ENCODE data around the gene SNX3.

Gene SNX3

DNA sequence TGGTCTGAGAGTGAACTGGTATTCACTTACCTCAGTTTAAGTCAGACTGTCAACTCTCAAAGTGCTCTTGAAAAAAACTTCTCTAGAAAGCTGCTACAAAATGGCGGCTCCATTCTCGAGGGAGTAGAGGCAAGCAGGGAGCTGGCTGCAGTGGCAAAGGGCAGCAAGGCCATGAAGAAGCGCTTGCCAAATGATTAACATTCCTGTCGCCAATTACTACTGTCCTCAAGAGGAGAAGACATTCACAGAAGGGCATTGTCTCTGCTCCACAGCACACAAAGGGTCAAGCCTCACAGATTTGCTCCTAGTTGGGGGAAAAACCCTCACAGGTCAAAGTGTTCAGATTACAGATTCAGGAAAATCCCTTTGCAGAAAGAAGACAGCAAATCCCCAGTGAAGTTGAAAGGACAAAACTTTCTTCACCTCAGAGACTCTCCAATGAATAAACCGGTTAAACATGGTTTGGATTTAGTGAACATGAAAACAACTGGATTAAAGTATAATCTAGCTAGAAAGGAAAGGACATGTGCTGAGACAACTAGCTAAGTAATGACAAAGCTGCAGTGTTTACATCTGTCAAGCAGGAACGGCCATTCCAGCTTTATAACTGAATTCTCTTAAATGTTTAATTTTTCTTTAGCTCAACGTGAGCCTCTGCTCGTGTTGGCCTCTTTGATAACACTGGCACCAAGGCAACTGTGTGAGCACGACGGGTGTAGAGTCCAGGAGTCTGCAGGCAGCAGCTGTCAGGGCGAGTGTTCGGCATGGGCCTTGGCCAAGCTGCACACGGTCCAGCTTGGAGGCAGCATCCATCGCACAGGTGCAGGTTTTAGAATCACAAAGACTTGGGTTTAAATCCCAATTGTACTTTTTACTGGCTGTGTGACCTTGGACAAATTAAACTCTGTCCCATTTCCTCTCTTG, 57.4 kb downstream of the SNX3 start:
- DNase-seq: no peak

DNA sequence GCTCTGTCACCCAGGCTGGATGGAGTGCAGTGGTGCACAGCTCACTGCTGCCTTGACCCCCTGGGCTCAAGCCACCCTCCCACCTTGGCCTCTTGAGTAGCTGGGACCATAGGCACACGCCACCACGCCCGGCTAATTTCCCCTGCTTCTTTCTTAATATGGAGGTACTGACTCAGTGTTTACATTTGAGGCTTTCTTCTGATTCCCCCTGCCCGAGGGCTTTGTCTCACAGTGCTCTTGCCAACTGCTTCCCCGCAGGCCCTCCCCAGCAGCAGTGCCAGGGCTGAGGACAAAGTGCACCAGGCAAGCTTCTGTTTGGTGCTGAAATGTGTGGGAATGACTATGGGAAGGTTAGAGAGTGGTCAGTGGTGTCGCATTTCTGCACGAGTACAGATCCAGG, 60.2 kb downstream of the SNX3 start:
- DNase-seq: no peak

DNA sequence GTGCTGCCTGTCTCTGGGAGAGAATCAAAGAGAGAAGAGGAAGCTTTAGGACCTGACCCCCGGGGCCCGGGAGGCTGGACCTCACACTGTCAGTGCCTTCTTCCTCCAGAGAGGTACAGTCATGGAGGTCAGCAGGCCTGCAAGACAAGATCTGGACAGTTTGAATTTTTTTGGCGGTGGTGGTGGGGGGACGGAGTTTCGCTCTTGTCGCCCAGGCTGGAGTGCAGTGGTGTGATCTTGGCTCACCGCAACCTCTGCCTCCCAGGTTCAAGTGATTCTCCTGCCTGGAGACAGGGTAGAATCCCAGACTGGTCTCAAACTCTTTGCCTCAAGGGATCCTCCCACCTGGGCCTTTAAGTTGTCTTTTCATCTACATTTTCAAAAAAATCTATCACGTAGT, 60.7 kb downstream of the SNX3 start:
- DNase-seq: no peak

DNA sequence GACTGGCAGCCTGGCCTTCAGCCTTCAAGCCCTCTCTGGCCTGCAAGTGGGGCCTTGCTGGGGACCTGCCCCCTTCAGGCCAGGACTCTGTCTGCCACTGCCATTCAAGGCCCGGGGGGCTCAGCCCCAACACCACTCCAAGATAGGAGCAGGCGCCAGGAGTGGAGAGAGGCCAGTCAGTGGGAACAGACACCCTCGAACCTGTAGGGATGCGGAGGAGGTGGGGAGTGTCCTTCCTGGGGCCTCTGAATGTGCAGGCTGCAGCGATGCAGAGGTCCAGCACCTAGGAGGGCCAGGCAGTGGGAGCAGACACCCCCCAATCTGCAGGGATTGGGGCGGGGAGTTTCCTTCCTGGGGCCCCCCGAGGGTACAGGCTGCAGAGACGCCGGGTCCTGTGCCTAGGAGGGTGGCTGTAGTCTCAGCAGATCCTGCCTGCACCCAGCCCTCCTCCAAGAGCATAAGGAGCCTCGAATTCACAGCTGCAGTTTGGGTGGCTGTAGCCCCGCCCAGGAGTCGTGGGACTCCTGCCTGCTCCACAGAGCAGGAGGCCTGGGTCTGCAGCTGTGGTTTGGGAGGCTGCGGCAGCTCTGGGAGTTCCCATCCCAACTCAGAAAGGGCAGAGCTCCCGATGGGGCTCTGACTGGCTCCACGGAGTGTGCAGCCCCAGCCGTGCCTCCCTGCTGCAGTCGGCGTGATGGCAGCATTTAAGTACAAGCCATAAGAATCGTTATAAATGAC, 61.9 kb downstream of the SNX3 start:
- no peak for DNase-seq

DNA sequence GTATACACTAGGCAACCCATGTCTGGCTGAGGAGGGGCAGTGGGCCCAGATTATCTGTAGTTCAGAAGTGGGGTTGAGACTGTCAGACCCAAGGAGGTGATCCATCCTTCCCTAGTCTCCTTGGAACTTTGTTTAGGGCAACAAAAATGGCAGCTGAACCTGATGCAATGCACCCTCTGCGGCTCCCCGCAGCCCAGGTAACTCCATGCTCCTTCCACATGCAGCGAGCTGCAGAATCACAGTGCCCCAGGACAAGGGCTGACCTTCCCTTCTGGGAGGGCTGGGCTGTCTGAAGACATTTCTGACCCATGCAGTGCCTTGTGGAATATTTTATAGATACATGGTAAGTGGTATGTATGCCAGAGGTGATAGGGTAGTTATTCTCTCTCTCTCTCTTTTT, 65.6 kb downstream of the SNX3 start:
- DNase-seq: no peak

DNA sequence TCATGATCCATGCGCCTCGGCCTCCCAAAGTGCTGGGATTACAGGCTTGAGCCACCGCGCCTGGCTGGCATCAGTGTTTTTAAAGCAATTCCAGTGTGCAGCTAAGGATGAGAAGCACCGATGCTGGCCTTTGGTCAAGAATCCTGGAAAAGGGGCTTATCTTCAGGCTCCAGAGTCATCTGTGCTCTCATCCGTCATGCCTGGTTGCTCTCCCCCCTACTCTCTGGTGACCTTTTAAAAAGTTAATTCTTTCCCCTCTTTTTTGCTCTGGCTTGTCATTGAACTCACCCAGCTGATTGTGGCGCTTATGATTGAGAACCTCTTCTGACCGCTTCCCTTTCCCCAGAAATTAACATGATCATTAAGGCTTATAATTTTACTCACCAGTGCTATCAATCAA, 66.3 kb downstream of the SNX3 start:
- no peak for DNase-seq

DNA sequence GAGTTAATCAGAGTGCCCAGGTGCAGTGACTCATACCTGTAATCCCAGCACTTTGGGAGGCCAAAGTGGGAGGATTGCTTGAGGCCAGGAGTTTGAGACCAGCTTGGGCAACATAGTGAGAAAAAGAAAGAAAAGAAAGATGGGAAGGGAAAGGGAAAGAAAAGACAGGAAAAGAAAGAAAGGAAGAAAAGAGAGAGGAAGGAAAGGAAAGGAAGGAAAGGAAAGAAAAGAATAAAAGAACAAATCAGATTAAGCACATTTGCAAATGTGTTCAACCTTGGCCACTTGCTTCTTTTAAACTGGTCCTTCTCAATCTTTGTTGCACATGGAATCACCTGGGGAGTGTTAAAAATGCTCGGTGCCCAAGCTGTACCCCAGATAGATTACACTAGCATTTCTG, 67.0 kb downstream of the SNX3 start:
- DNase-seq: no peak

DNA sequence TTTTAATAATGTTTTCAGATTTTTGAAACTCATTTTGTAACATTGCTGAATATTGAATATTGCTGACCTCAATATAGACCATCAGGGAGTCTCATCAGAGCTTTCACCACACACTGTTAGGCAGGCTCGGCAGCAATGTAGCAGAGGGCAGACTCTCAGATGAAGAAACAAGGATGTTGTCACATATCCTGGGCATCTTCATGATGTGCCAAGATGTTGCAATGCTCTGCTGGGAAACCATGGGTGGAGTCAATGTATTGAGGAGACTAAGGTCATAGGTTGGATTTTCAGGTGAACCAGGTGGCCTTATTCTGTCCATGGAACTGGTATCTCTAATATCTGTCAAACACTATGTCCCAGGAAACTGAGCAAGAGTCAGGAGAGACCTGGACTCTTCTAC, 67.7 kb downstream of the SNX3 start:
- no peak for DNase-seq

DNA sequence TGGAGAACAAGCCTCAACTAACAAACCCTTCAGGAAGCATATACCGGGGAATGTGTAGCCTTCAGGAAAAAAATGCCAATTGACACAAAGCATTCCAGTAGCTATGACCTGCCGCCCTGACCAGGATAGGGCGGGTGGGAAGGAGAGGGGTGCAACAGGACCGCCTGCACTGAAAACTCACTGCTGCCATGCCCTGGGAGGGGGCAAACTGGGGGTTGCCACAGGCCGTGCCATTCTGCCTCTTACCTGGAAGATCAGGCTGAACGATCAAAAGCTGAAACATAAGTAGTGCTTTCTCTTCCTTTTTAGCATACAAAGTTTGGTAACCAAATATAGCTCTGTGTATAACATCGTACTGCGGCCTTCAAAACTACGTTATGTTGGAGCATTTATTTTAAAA, 73.3 kb downstream of the SNX3 start:
- DNase-seq: no peak

DNA sequence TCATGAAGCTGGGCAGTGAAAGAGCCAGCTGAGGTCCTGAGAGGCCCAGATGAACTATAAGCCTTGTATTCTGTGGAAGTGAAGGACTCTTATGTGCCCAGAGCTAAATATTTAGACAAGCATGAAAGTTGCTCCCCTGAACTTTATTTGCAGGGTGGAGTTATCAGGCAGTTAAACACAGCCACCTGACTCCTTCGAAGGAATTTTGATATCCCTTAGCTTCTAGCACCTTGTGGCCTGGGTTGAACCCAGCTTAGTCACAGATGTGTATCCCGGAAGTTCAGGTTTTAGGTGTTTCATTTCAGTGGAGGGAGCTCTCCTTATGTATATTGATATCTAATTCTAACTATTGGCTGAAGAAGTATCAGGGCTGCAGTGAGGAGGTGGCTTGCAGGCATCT, 74.6 kb downstream of the SNX3 start:
- no peak for DNase-seq

DNA sequence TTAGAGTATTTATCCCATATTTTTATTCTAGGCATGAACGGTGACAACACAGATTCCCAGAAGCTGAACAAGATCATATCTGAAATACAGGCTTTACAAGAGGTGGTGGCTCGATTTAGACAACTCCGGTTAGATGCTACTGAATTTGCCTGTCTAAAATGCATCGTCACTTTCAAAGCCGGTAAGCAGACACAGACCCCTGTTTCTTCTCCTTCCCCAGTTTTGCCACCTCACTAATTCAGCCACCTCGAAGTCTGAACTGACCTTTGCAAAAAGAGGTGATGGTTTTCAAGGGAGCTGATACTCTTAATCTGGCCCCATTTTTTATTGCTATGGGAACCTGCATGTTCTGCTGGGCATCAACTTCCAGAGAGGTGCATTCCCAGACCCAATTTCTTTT, 80.1 kb downstream of the SNX3 start:
- DNase-seq: no peak

DNA sequence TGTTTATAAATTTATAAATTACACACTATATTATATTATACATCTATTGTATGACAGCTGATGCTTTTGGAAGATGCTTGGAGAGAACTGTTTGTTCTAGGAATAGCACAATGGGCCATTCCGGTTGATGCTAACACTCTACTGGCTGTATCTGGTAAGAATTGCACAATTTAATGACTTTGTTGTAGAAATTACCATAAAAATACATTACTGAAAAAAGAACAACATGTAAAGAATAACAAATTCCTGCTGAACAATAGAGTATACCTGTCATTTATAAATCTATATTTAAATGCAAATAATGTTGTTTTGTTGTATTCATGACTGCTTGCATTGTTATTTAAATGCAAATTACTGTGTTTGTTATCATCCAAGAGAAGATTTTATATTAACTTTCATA, 80.6 kb downstream of the SNX3 start:
- no peak for DNase-seq

DNA sequence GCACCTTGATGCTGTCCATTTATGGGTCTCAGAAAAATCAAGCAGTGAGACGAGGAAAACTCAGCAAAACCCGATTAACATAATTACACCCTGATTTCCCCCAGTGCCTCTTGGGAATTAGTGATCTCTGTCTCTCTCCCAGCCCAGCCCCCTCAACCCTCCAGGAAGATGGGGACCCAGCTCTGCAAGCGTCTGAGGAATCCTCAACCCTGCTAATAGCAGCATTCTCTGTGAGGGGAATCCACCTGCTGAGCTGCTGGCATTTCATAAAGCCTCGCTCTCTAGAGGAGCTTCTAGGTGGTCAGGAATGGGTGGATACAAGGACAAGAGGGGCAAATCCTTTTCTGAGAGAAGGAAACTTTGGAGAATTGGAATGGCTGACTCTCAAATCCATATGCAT, 81.1 kb downstream of the SNX3 start:
- no peak for DNase-seq

DNA sequence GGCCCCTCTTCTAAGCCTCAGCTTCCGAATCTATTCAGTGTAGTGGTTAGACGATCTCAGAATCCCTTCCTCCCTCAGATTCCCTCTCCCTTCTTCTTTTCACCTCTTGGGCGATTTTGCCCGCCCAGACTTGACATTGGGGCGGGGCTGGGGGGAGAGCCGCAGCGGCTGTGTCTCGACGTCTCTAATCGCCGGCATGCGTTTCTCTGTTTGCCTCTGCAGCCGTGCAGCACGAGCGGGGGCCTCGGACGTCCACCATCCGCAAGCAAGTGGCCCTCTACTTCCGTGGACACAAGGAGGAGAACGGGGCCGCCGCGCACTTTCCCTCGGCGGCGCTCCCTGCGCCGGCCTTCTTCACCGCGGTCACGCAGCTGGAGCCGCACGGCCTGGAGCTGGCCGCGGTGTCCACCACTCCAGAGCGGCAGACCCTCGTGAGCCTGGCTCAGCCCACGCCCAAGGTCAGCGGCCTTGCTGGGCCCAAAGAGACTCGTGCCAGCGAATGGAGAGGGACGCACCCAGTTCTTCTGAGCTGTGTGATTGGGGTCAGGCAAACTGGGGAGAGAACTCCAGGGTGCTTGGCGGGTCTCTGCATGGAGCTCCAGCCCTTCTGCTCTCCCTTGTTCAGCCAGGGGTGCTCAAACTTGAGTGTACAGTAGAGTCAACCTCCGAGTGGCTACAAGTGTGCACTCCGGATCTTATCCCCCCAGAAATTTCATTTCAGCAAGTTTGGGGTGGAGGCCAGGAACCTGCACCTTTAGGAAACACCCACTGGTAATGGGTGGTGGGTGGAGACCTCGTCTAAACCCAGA, 84.4 kb downstream of the SNX3 start:
- no peak for DNase-seq

DNA sequence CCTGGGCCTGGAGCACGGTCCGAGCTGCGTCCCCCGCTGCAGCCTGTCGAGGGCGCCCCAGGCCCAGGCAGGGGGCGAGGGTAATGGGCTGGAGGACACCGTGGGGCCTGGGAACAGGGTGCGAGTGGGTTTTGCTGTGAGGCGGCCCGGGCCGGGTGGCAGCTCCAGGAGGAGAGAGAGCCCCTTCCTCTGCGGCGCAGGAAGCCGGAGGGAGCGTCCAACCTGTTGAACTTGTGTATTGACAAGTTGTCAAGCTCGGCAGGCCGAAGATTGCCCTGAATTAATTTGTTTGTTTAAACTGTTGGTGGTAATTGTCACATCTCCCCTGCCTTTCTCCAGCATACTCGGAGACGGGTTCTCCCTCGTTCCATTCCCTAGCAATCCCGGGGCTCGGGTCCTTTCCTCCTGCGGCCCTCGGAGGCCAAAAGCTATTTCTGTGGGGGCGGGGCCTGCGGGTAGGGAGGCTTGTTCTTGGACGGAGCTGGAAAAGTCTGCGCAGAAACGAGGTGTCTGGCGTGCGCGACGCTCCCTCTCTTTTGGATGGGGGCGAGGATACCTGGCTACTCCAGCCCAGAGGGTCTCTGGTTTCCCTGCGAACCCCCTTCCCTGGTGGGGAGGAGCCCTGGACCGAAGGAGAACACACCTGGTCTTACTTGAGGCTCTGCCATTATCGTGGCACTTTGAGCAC, 85.1 kb downstream of the SNX3 start:
- no peak for DNase-seq

DNA sequence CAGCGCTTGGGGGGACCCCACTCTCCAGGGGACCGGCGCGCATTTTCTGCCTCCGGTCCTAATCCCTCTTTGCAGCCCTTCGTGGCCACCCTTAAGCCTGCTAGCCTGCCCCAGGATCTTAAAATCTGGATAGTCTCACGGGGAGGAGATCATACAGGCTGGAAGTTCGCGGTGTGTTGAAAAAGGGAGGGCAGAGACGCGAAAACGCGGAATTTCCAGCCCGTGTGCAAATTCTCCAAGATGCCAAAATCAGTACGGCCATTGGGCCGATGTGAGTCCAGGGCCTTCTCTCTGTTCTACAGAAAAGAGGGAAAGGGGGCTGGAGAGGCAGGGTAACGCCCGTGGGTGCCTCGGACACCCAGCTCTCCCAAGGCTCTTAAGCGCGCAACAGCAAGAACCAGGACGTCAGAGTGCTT, 85.7 kb downstream of the SNX3 start:
- DNase-seq: no peak

DNA sequence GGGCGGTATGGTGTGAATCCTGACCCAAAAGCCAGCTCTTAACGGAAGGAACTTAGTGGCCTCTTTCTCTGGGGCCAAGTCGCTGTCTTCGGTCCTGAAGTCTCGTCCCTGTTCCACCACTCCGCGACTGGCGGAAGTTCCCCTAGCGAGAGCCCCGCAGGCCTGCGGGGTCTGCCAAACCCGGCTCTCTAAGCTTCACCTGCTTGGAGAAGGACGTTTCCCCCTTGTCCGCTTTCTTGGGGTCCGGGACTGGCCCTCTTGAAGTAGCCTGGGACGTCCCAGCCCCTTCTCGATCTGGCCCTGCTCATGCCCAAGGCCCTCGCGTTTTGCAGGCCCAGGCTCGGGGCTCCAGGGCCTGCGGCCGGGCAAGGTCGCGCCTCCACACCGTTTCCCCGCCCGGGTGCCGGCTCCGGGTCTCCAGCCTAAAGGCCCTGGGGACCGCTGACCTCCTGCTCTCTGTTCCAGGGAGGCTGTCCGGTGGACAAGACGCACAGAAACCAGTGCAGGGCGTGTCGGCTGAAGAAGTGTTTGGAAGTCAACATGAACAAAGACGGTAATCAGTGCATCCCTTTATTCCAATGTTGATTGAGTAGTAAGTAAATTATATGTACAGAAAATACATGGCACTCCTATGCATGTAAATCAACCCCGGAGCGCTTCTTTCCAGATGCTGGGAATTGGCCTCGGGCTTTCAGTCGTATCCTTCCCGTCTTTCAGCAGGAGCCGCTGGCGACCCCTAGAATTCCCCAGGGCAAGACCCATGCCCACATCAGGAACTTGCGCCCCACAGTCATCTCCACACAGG, 86.3 kb downstream of the SNX3 start:
- DNase-seq: no peak

DNA sequence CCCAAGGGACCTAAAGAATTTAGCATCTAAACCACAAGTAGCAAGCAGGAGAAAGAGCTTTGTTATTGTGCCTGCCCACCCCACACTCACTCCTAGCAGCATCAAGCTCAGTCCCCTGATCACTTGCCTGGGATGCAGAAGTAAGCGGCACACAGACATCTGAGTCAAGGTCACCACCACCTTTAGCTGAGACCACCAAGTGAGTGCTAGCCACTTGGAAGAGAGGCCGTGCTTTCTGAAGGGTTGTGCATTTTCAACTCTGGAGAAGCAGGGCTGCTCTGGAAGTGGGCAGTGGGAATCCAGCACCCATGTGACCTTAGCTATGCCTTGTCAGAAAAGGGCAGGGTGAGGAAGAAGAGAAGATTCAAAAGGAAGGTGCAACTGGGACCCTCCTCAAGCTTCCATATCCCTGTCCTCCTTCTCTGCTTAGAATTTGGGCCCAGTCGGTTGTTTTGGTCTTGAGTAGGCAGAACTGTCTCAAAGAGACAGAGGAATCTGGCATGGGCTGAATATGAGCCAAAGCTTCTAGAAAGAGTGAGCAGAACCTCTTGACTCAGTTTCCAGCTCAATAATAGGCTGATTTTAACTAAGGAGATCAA, 88.8 kb downstream of the SNX3 start:
- DNase-seq: no peak

DNA sequence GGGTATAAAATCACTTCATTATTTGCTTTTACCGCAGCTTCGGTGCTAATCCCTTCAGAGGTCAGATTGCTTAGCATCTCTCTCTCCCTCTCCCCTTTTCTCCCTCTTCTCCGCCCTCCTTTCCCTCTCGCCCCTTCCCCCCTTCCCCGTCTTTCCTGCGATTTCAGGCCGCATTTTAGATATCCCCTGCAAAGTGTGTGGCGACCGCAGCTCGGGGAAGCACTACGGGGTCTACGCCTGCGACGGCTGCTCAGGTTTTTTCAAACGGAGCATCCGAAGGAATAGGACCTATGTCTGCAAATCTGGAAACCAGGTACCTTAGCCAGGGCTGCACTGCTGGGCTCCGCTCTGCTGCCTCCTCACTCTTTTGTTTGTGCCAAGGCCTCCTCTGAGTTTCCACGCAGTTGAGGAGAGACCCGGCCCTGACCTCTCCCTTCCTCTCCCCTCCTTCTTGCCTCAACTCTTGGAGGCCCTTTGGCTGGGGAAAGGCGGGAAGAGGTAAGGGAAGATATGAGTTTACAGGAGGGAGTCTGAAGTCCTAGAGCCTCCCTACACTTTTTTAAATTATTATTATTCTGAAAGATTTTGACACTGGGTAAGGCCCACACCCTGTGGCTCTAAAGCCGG, 89.4 kb downstream of the SNX3 start:
- DNase-seq: no peak

DNA sequence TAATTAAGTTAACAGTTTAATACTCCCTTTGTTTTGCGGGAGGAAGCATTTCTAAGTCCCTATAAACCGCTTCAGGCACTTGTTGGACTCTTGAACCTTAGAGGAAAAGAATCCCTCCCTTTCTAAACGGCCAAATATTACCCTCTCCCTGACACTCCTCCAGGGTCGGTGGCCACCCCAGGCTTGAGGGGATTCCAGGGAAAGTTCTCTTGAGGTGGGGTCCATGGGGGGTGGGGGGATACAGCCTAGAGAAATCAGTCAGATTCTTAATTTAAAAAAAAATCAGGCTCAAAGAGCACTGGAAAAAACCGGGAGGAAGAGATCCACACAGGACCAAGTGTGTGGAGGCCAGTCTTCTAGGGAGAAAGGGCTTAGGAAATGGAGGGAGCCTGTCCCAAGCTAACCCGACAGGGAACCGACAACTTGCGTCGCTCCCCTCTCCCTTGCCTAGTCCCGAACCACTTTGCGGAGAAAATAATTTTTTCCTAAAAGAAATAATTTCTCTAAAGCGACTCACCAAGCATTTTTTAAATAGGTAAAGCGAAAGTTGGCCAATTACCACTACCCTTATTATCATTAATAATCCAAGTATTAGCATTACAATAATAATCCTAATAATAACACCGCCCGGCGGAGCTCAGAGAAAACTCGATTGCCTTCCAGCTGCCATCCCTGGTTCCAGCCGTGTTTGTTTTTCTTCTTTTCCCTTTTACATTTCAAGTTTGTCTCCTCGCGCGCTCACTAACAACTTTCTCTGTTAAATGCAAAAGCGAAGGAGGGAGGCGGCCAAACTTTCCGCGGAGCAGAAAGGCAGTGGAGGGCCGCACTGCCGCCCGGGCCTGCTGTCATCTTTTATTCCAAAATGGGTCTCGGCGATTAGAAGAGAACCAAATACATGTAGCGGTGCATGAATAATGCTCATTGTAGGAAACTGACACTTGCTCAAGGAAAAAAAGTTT, 90.2 kb downstream of the SNX3 start:
- DNase-seq: no peak

All from stimulated activated CD4-positive, alpha-beta T cell treated with anti-CD3 and anti-CD28 coated beads, Interleukin-4, amount 100 ng/mL, for 4 hours (primary cell).